ENCODE results near the gene NXNL1.

Gene NXNL1

DNA sequence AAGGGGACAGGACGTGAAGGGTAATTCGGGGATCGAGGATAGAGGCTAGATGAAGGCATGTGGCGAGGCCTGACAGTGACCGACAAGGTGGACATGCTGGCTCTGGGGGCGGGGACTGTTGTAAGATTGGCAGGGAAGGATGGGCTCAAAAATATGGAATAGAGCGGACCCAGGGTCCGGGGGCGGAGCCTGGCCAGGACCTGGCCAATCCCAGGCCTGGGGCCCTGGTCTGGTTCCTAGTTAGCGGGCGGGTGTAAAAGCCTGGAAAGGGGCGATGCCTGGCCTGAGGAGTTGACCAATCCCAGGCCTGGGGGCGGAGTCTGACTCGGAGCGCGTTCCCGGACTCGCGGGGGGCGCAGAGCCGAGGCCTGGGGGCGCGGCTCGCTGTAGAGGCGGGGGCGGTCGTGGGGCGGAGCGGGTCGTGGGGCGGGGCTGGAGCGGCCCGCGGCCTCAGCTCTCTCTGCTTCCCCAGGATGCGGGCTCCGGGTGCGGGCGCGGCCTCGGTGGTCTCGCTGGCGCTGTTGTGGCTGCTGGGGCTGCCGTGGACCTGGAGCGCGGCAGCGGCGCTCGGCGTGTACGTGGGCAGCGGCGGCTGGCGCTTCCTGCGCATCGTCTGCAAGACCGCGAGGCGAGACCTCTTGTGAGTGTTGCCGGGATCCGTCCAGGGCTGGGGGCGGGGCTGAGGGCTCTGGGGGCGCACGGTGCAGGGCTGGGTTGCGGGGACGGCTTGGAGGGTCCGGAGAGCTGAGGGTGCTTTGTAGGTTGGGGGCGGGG, 9.5 kb upstream of the NXNL1 start, which contains the start of gene SLC27A1:
TSS of gene SLC27A1 (plus strand) at position 457 of the 774 bp plus-strand sequence. CDS start at position 474, 17 bp downstream.
- peaks cover 0 to 4% of the 10 kb centered on the region in 2 donors for H3K36me3 ChIP-seq (ENCODE audit: control insufficient read depth in 2 of 2, insufficient read depth in 2 of 2, low read length in 2 of 2)
- peak within 1 kb of the TSS; percentile 83 for H3K27ac ChIP-seq (ENCODE audit: low read length)
- no peaks in the 10 kb centered on the region for H3K27me3 ChIP-seq (ENCODE audit: control insufficient read depth in 1 of 2, insufficient read depth in 2 of 2, low read length in 2 of 2)
- H3K4me1 ChIP-seq (ENCODE audit: control insufficient read depth, insufficient read depth, low read length) = peaks cover 34% of the 10 kb centered on the region
- H3K9me3 ChIP-seq (ENCODE audit: control insufficient read depth in 2 of 2, low read length in 2 of 2) = no peaks in the 10 kb centered on the region
- peak within 1 kb of the TSS; percentile 75 to 85 for H3K4me3 ChIP-seq (ENCODE audit: low read length in 2 of 2)
- H3K9ac ChIP-seq (ENCODE audit: low read length in 2 of 2) = peak within 1 kb of the TSS; percentile 66 to 70

DNA sequence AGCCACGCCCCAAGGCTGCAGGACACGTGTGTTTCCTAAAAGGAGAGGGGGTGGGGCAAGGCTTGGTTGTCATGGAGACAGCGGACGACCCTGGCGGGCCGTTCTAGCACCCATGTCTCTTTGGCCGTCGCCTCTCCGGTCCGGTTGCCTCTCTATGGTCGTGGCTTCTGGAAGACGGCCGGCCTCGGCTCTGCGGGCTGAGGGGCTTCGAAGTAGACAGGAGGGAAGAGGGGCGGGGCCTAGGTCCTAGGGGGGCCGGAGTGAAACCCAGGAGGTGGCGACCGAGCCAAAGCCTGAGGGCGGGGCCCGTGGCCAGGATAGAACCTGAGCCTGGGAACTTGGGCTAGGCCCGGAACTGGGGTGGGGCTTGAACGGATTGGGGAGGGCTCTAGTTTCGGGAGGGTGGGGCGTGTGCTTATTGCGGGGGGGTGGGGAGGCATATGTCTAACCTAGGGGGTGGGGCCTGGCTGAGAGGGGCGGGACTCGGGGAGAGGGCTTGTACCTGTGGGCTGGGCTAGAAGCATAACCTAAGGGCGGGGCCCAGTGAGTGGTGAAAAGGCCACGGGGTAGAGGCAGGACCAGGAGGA, 8.8 kb upstream of the NXNL1 start:
- Histone ChIP-seq H3K36me3 (ENCODE audit: control insufficient read depth in 2 of 2, insufficient read depth in 2 of 2, low read length in 2 of 2) (peaks cover 0 to 4% of the 10 kb centered on the region in 2 donors), H3K9ac (ENCODE audit: low read length in 2 of 2) (peak overlapping the region; percentile 66 to 70), H3K27ac (ENCODE audit: low read length) (peak overlapping the region; percentile 83), H3K27me3 (ENCODE audit: control insufficient read depth in 1 of 2, insufficient read depth in 2 of 2, low read length in 2 of 2) (no peaks in the 10 kb centered on the region), H3K4me3 (ENCODE audit: low read length in 2 of 2) (peak overlapping the region; percentile 73 to 85), H3K9me3 (ENCODE audit: control insufficient read depth in 2 of 2, low read length in 2 of 2) (no peaks in the 10 kb centered on the region), H3K4me1 (ENCODE audit: control insufficient read depth, insufficient read depth, low read length) (peaks cover 31% of the 10 kb centered on the region)

DNA sequence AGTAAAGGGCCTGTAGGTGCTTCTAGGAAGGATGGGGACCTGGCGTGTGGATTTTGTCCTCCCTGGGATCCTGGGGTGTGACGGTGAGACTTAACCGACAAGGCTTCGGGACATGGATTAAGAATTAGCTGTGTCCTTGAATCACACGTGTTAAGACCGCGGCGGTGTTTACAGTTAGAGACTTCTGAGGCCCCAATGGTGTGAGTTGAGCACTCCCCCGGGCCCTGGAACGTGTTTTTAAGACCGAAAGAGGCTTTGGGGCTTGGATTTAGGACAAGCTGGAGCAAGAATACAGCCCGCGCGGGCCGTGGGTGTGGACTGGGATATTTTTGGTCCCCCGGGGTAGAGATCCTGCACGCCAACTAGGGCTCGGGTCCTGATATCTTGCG, 8.4 kb upstream of the NXNL1 start:
- peak overlapping the region; percentile 73 to 85 for H3K4me3 ChIP-seq (ENCODE audit: low read length in 2 of 2)
- H3K27me3 ChIP-seq (ENCODE audit: control insufficient read depth in 1 of 2, insufficient read depth in 2 of 2, low read length in 2 of 2) = no peaks in the 10 kb centered on the region
- H3K9ac ChIP-seq (ENCODE audit: low read length in 2 of 2) = peak overlapping the region; percentile 66 to 70
- H3K4me1 ChIP-seq (ENCODE audit: control insufficient read depth, insufficient read depth, low read length) = peaks cover 31% of the 10 kb centered on the region
- H3K36me3 ChIP-seq (ENCODE audit: control insufficient read depth in 2 of 2, insufficient read depth in 2 of 2, low read length in 2 of 2) = peaks cover 0 to 2% of the 10 kb centered on the region in 2 donors
- peak overlapping the region; percentile 83 for H3K27ac ChIP-seq (ENCODE audit: low read length)
- H3K9me3 ChIP-seq (ENCODE audit: control insufficient read depth in 2 of 2, low read length in 2 of 2) = no peaks in the 10 kb centered on the region

DNA sequence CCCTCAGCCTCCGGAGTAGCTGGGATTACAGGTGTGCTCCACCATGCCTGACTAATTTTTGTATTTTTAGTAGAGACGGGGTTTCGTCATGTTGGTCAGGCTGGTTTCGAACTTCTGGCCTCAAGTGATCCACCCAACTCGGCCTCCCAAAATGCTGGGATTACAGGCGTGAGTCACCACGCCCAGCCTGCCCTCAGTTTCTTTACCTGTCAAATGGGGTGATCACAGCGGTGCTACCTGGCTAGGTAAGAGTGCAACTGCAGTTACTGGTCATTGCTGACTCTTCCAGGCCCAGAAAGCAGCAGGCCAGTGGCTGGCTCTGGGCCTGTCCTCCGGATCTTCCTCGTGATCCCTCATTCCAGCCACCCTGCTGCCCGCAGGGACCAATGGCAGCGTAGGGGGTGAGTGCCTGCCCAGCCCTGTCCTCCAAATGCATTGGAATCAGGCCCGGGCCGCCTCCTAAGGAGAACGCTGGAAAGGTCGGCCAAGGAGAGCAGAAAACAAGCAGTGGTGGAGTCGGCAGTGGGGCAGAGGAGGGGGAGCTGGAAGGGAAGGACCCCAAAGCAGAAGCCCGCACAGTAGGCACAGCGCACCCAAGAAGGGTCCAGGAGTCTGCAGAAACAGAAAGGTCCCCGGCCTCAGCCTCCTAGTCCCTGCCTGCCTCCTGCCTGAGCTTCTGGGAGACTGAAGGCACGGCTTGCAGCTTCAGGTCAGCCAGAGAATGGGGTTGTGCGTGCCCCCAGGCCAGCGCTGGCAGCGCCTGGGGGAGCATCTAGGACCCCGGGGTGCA, 7.8 kb upstream of the NXNL1 start:
- Histone ChIP-seq H3K27me3 (ENCODE audit: control insufficient read depth in 1 of 2, insufficient read depth in 2 of 2, low read length in 2 of 2) (no peaks in the 10 kb centered on the region), H3K27ac (ENCODE audit: low read length) (peak overlapping the region; percentile 83), H3K9me3 (ENCODE audit: control insufficient read depth in 2 of 2, low read length in 2 of 2) (no peaks in the 10 kb centered on the region), H3K4me1 (ENCODE audit: control insufficient read depth, insufficient read depth, low read length) (peaks cover 31% of the 10 kb centered on the region), H3K9ac (ENCODE audit: low read length in 2 of 2) (peak overlapping the region; percentile 66 to 70), H3K36me3 (ENCODE audit: control insufficient read depth in 2 of 2, insufficient read depth in 2 of 2, low read length in 2 of 2) (peaks cover 0 to 2% of the 10 kb centered on the region in 2 donors), H3K4me3 (ENCODE audit: low read length in 2 of 2) (peak overlapping the region; percentile 73 to 85)

DNA sequence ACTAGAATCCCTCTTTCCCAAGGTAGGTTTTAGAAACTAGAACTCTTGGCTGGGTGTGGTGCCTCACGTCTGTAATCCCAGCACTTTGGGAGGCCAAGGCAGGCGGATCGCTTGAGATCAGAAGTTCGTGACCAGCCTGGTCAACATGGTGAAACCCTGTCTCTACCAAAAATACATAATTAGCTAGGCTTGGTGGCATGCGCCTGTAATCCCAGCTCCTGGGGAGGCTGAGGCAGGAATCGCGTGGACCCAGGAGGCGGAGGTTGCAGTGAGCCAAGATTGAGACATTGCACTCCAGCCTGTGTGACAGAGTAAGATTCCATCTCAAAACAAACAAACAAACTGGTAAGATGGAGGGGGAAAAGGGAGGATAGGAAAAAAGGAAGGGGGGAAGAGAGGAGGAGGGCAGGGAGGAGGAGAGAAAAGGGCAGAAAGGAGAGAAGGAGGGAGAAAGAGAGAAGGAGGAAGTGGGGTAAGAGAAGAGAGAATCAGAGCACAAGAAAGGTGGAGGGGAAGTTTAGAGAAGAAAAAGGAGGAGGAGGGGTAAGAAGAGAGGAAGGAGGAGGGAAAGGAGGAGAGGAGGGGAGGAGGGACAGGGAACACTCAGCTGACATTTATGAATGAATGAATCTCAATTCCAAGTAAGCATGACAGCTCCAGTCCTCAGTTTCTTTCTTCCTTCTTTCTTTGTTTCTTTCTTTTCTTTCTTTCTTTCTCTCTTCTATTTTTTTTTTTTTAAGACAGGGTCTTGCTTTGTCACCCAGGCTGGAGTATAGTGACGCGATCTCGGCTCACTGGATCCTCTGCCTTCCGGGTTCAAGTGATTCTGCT, 7.0 kb upstream of the NXNL1 start:
- Histone ChIP-seq H3K27ac (ENCODE audit: low read length) (peak overlapping the region; percentile 83), H3K9ac (ENCODE audit: low read length in 2 of 2) (peak overlapping the region; percentile 21 to 70), H3K27me3 (ENCODE audit: control insufficient read depth in 1 of 2, insufficient read depth in 2 of 2, low read length in 2 of 2) (no peaks in the 10 kb centered on the region), H3K4me1 (ENCODE audit: control insufficient read depth, insufficient read depth, low read length) (peaks cover 31% of the 10 kb centered on the region), H3K9me3 (ENCODE audit: control insufficient read depth in 2 of 2, low read length in 2 of 2) (no peaks in the 10 kb centered on the region), H3K4me3 (ENCODE audit: low read length in 2 of 2) (no peak overlapping the region), H3K36me3 (ENCODE audit: control insufficient read depth in 2 of 2, insufficient read depth in 2 of 2, low read length in 2 of 2) (no peaks in the 10 kb centered on the region)

DNA sequence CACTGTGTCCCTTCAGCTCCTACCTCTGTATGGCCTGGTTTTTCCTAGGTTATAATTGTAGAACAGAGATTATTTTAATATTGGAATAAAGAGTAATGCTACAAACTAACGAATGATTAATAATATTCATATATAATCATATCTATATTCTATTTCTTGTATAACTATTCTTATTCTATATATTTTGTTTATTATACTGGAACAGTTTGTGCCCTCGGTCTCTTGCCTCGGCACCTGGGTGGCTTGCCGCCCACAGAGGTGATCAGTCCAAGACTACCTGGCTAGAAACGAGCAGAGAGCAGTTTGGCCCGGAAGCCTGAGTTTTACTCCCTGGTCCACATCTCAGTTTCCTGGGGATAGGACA, 5.7 kb upstream of the NXNL1 start:
- Histone ChIP-seq H3K27me3 (ENCODE audit: control insufficient read depth in 1 of 2, insufficient read depth in 2 of 2, low read length in 2 of 2) (peaks cover 0 to under 1% of the 10 kb centered on the region in 2 donors), H3K9me3 (ENCODE audit: control insufficient read depth in 2 of 2, low read length in 2 of 2) (no peaks in the 10 kb centered on the region), H3K4me1 (ENCODE audit: control insufficient read depth, insufficient read depth, low read length) (peaks cover 30% of the 10 kb centered on the region), H3K4me3 (ENCODE audit: low read length in 2 of 2) (no peak overlapping the region), H3K36me3 (ENCODE audit: control insufficient read depth in 2 of 2, insufficient read depth in 2 of 2, low read length in 2 of 2) (no peaks in the 10 kb centered on the region), H3K9ac (ENCODE audit: low read length in 2 of 2) (no peak overlapping the region), H3K27ac (ENCODE audit: low read length) (no peak overlapping the region)

DNA sequence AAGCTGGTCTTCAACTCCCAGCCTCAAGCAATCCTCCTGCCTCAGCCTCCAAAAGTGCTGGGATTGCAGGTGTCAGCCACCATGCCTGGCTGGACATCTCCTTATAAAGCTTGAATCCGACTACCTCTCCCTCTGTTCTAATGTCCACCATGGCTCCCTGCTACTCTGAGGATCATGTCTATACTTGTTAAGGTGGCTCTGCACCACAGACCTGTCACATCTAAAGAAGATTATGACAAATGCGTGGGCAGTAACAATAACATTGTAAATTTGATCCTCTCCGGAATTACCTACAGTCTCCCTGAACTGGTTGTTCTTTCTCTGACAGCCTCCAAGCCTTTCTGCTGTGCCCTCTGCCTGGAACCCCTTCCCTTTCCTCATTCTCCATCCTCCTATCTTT, 1.8 kb downstream of the NXNL1 start:
- Histone ChIP-seq H3K27me3 (ENCODE audit: control insufficient read depth in 1 of 2, insufficient read depth in 2 of 2, low read length in 2 of 2) (peaks cover 30 to 34% of the 10 kb centered on the region in 2 donors), H3K36me3 (ENCODE audit: control insufficient read depth in 2 of 2, insufficient read depth in 2 of 2, low read length in 2 of 2) (no peaks in the 10 kb centered on the region), H3K4me1 (ENCODE audit: control insufficient read depth, insufficient read depth, low read length) (no peaks in the 10 kb centered on the region)

DNA sequence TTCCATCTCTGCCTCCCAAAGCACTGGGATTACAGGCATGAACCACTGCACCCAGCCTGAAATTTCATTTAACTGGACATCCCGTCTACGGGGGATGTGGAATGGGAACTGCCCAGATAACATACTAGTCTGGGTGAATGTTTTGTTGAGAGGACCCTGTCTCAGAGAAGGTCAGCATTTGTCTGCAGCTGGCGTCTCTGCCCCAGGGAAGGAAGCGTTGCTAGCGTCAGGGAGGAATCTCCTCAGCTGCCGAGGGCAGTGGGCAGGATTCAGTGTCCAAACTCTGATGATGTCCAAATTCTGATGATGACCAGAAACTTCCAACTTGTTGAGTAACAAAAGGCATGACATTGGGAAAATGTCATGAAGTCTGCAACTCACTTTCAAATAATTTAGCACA, 3.1 kb downstream of the NXNL1 start:
- peaks cover 0 to 3% of the 10 kb centered on the region in 2 donors for H3K9me3 ChIP-seq (ENCODE audit: control insufficient read depth in 2 of 2, low read length in 2 of 2)
- H3K27me3 ChIP-seq (ENCODE audit: control insufficient read depth in 1 of 2, insufficient read depth in 2 of 2, low read length in 2 of 2) = peaks cover 32 to 38% of the 10 kb centered on the region in 2 donors
- no peak overlapping the region for H3K9ac ChIP-seq (ENCODE audit: low read length in 2 of 2)
- no peaks in the 10 kb centered on the region for H3K36me3 ChIP-seq (ENCODE audit: control insufficient read depth in 2 of 2, insufficient read depth in 2 of 2, low read length in 2 of 2)
- H3K4me1 ChIP-seq (ENCODE audit: control insufficient read depth, insufficient read depth, low read length) = peaks cover 2% of the 10 kb centered on the region
- no peak overlapping the region for H3K4me3 ChIP-seq (ENCODE audit: low read length in 2 of 2)
- no peak overlapping the region for H3K27ac ChIP-seq (ENCODE audit: low read length)

More for the DNA sequence above, 1.8 kb downstream of the NXNL1 start:
- Histone ChIP-seq H3K27ac (ENCODE audit: low read length) (no peak overlapping the region), H3K4me3 (ENCODE audit: low read length in 2 of 2) (no peak overlapping the region), H3K9ac (ENCODE audit: low read length in 2 of 2) (no peak overlapping the region), H3K9me3 (ENCODE audit: control insufficient read depth in 2 of 2, low read length in 2 of 2) (no peaks in the 10 kb centered on the region)

DNA sequence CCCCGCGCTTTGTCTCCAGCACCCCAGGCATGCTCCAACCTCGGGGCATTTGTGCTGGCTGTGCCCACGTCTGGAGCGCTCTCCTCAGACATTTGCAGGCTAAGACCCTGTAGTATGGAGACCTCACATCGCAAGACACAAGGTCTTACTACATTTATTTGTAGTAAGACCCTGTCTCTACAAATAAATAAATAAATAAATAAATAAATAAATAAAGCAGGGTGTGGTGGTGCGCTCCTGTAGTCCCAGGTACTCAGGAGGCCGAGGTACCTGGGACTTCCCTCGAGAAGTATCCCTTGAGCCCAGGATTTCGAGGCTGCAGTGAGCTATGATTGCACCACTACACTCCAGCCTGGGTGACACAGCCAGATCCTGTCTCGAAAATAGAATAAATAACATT, 4.6 kb downstream of the NXNL1 start:
- H3K4me1 ChIP-seq (ENCODE audit: control insufficient read depth, insufficient read depth, low read length) = peaks cover 2% of the 10 kb centered on the region
- H3K9ac ChIP-seq (ENCODE audit: low read length in 2 of 2) = no peak overlapping the region
- H3K4me3 ChIP-seq (ENCODE audit: low read length in 2 of 2) = no peak overlapping the region
- H3K27me3 ChIP-seq (ENCODE audit: control insufficient read depth in 1 of 2, insufficient read depth in 2 of 2, low read length in 2 of 2) = peaks cover 29 to 38% of the 10 kb centered on the region in 2 donors
- H3K36me3 ChIP-seq (ENCODE audit: control insufficient read depth in 2 of 2, insufficient read depth in 2 of 2, low read length in 2 of 2) = no peaks in the 10 kb centered on the region
- H3K27ac ChIP-seq (ENCODE audit: low read length) = no peak overlapping the region
- H3K9me3 ChIP-seq (ENCODE audit: control insufficient read depth in 2 of 2, low read length in 2 of 2) = peaks cover 0 to 3% of the 10 kb centered on the region in 2 donors
